NCI-H1092 treated with DMSO at 0.1 percent for 48 hours (cell line): ENCODE data around the gene RELA.

ENCODE experiments used
- DNase-seq: peaks from one replicate; lab custom pipeline; 2025; lab: John Stamatoyannopoulos, UW

RELA gene

GRCh38 chr11:65633390-65634108 is 29.2 kb downstream of the RELA start:
- DNase-seq, result no peak

- DNase-seq, result no peak
Measured at GRCh38 chr11:65630215-65630614, 32.5 kb downstream of the RELA start.

- DNase-seq, result no peak
Measured at GRCh38 chr11:65629579-65629978, 33.1 kb downstream of the RELA start.

DNA sequence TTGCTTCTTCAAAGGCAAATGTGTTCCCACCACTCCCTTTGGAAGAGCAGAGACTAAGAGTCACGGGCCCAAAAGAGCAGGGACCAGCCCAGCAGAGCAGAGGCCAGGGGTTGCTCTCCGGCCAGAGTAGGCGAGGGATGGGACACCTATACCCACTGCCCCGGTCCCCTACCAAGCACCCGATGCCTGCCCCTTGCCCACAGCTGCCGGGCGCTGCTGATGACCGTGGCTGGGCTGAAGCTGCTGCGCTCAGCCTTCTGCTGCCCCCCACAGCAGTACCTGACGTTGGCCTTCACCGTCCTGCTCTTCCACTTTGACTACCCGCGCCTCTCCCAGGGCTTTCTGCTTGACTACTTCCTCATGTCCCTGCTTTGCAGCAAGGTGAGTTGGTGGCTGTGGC is 35.5 kb downstream of the RELA start:
- no peak for DNase-seq

DNA sequence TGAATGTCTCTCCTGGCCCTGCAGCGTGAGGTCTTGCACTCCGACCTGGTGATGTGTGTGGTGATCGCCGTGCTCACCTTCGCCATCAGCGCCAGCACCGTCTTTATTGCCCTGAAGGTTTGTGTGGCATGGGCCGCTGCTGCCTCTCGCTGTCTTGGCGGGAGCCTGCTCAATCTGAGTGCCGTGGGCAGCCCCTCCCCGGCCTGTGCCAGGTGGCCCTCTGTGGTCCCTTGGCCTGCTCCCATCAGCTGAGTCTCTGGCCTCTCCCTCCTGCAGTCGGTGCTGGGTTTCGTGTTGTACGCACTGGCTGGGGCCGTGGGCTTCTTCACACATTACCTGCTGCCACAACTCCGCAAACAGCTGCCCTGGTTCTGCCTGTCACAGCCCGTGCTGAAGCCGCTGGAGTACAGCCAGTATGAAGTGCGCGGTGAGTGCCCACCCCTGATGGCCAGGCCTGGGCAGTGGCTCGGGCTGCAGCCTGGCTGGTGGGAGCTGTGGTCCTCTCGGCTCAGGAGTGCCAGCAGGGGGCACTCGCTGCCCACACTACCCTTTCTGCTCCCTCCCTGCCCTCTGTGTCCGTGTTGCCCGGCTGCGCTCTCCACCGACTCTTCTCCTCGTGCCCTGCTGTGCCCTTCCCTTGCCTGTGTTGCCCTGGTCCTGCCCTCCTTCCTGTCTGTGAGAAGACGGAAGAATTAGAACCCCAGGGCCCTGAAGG is 36.9 kb downstream of the RELA start:
- DNase-seq, result peak; percentile 40

DNA sequence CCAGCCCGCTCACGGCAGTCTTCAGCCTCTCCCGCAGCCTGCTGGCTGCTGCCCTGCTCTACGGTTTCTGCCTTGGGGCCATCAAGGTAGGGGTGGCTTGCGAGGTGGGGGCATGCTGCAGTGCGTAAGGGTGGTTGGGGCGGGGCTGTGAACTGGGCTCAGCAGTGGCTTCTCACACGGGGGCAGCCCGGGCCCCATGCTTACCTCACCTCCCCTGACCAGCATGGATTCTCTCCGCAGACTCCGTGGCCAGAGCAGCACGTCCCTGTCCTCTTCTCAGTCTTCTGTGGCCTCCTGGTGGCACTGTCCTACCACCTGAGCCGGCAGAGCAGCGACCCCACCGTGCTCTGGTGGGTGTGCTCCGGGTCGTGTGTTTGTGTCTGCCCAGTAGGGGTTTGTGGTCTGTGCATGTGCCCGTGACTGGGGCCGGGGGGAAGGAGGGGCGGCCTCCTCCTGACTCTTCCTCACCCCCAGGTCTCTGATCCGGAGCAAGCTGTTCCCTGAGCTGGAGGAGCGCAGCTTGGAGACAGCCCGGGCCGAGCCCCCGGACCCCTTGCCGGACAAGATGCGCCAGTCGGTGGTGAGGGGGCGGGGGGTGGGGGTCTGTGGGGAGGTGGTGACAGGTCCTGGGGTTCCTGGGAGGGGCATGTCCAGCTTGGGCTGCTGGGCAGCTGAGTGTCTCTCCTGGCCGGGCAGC is 37.6 kb downstream of the RELA start:
- DNase-seq, result no peak

DNA sequence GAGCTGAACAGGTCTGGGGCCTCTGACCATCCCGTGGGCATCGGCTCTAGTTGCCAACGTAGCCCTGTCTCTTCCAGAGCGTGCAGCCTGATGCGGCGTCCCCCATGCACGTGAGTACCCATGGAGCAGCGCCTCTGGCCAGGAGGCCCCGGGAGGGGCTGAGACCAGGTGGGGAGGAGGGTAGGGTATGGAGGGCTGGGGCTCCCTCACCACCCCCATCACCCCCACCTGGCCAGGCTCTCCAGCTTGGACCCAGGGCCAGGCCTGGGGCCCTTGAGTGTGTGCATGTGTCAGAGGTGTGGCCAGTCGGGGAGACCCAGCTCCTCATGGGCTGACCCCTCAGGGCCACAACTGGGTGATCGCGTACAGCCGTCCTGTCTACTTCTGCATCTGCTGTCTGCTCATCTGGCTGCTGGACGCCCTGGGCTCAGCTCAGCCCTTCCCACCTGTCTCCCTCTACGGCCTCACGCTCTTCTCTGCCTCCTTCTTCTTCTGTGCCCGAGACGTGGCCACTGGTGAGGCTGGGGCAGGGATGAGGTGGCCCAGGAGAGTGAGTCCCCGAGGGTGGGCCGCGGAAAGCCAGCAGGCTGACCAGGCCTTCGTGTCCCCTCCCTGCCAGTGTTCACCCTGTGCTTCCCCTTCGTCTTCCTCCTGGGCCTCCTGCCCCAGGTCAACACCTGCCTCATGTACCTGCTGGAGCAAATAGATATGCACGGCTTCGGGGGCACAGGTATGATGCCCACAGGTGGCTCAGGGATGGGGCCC is 38.7 kb downstream of the RELA start:
- no peak for DNase-seq

GRCh38 chr11:65623177-65623576 is 39.5 kb downstream of the RELA start:
- no peak for DNase-seq

- no peak for DNase-seq
Measured at GRCh38 chr11:65622011-65622410, 40.7 kb downstream of the RELA start.

- DNase-seq, result no peak
Measured at GRCh38 chr11:65621460-65621859, 41.3 kb downstream of the RELA start.

DNA sequence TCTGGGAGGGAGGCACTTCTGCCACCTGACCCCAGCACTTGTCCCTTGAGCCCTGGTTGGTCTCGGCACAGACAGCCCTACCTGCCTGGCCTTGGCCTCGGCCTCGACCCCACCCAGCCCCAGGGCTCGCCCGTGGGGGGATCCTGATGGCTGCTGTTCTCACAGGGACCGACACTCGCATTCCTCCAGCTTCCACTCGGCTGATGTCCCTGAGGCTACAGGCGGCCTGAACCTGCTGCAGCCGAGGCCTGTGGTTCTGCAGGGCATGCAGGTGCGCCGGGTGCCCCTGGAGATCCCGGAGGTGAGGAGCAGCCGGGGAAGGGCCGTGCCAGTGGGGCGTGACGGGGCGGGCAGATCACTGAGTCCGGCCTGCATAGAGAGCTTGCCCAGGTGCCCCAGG is 42.0 kb downstream of the RELA start:
- DNase-seq, result no peak

DNA sequence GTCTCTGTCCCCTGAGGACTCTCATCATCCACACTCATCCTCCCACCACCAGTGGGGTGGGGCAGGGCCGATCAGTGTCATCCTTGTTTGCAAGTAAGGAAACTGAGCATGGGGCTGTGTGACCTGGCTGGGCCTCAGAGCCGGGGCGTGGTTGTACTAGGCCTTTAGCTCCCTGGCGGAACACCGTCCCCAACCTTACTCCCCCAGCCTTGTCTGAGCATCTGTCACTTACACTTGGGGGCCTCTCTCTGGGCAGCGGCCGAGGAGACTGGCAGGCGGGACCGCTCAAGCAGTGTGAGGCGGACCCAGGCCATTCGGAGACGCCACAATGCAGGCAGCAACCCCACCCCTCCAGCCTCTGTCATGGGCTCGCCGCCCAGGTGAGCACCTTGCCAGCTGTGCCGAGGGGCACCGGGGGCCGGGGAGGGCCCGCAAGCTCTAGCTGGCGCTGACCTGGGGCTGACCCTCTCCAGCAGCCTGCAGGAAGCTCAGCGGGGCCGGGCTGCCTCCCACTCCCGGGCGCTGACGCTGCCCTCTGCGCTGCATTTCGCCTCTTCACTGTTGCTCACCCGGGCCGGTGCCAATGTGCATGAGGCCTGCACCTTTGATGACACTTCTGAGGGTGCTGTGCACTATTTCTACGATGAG is 43.3 kb downstream of the RELA start:
- DNase-seq, result no peak

- DNase-seq, result no peak
Measured at GRCh38 chr11:65618763-65619162, 44.0 kb downstream of the RELA start.

DNA sequence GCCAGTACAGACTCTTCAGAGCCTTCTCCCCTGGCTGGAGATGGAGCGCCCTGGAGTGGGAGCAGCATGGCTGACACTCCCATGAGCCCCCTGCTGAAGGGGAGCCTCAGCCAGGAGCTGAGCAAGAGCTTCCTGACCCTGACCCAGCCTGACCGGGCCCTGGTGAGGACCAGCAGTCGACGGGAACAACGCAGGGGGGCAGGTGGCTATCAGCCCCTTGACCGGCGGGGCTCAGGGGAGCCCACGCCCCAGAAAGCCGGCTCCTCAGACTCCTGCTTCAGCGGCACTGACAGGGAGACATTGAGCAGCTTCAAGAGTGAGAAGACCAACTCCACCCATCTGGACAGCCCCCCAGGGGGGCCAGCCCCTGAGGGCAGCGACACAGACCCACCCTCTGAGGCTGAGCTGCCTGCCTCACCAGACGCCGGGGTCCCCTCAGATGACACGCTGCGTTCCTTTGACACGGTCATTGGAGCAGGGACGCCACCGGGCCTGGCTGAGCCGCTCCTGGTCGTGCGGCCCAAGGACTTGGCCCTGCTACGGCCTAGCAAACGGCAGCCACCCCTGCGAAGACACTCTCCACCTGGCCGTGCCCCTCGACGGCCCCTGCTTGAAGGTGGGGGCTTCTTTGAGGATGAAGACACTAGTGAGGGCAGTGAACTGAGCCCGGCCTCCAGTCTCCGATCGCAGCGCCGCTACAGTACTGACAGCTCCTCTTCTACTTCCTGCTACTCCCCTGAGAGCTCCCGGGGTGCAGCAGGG is 44.5 kb downstream of the RELA start:
- no peak for DNase-seq

DNA sequence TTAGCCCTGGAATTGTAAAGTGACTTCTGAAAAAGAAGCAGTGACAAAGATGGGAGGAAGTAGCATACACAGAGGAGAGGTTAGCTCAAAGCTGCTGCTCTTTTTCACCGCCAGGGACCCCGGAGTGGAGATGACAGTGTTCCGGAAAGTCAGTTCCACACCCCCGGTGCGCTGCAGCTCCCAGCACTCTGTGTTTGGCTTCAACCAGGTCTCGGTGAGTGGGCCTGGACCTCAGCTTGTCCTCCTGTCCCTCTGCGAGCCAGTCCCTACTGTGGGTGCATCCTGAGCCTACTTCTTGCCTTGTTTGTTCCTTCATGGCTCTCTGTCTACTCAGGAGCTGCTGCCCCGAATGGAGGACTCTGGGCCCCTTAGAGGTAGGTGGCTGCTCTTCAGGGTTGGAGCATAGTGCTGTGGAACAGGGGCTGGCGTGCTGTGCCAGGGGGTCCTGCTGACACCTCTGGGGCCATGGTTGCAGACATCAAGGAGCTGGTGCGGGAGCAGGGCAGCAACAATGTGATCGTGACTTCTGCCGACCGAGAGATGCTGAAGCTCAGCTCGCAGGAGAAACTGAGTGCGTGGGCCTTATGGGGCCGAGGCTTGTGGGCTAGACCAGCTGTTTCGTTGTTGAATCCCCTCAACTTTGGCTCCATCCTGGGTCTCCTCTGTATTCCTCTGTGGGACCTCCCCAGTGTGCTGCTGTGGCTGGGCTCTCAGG is 45.4 kb downstream of the RELA start:
- DNase-seq, result no peak

GRCh38 chr11:65616575-65617001 is 46.1 kb downstream of the RELA start:
- no peak for DNase-seq

GRCh38 chr11:65615950-65616574 is 46.7 kb downstream of the RELA start:
- peak; percentile 34 for DNase-seq

GRCh38 chr11:65615229-65615949 is 47.3 kb downstream of the RELA start, which contains the start of gene PCNX3:
PCNX3 (plus strand) TSS chr11:65615776; CDS start chr11:65616312, 536 bp downstream.
- DNase-seq, result peak; percentile 100
